ENCODE results near the gene ERN2. TPM values are rescaled to one million over a fixed set of nuclear protein-coding genes. Genes with fewer than 3 reads are reported as not detected.

The ERN2 gene
- total RNA-seq, 1 donor from 2014 or later, result not detected

DNA sequence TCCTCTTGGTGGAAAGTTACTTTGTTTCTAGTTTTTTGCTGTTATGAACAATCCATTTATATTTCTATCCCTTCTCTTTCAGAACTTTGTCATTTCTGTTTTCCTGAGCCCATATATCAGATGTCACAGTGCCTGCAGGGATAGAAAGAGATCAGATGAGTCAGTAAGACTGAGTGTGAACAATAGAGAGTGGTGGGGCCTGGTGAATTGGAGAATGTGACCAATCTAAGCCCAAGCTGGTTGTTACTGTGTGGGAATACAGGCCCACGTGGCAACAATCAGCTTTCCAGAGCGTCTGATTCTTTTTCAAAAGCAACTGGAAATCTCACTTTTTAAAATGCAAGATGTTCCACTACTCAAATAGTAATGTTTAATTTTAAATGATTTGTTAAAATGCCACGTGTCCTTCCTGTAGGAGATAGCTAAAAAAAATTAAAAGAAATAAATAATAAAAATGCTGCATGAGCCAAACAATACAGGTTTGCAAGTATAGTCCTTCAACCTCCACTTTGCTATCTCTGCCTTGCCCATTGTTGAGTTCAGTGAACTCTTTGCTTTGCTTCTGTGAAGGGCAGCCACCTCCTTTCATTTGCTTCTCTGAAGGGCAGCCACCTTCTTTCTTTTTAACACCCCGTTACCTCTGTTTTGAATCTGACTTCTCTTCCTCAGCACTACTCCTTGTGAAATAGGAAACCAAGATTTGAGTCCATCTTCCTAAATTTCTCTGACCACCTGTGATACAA lies 62.2 kb downstream of the ERN2 start:
- TF ChIP-seq, protein P1, sequence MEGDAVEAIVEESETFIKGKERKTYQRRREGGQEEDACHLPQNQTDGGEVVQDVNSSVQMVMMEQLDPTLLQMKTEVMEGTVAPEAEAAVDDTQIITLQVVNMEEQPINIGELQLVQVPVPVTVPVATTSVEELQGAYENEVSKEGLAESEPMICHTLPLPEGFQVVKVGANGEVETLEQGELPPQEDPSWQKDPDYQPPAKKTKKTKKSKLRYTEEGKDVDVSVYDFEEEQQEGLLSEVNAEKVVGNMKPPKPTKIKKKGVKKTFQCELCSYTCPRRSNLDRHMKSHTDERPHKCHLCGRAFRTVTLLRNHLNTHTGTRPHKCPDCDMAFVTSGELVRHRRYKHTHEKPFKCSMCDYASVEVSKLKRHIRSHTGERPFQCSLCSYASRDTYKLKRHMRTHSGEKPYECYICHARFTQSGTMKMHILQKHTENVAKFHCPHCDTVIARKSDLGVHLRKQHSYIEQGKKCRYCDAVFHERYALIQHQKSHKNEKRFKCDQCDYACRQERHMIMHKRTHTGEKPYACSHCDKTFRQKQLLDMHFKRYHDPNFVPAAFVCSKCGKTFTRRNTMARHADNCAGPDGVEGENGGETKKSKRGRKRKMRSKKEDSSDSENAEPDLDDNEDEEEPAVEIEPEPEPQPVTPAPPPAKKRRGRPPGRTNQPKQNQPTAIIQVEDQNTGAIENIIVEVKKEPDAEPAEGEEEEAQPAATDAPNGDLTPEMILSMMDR (IDR thresholded peaks at IDR 0.05; ENCODE audit: insufficient read depth, low read length, poor library complexity, severe bottlenecking), result no peak
- DNase-seq (ENCODE audit: low read depth), result no peak
- H3K36me3 ChIP-seq (ENCODE audit: control insufficient read depth, insufficient read depth, low read length), result no peaks in the 10 kb centered on the region
- no peak overlapping the region for H3K4me3 ChIP-seq (ENCODE audit: low read depth, low read length)
- H3K27me3 ChIP-seq (ENCODE audit: control insufficient read depth, insufficient read depth, low read length), result no peaks in the 10 kb centered on the region

DNA sequence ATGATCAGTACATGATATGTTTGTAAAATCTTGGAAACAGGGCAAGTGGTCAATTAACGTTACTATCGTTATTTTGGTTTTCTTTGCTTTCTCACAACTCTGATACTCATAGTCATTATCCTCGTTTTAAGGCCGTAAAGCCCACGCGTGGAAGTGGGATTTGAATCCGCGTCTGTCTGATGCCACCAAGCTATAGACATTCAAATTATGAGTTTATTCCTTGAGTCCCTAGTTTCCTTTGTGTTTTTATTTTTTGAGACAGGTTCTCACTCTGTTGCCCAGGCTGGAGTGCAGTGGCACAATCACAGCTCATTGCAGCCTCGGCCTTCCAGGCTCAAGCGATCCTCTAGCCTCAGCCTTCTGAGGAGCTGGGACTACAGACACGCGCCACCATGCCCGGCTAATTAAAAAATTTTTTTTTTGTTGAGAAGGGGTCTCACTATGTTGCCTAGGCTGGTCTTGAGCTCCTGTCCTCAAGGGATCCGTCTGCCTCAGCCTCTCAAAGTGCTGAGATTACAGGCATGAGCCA lies 70.7 kb downstream of the ERN2 start:
- Histone ChIP-seq H3K27me3 (ENCODE audit: control insufficient read depth, insufficient read depth, low read length) (no peaks in the 10 kb centered on the region), H3K36me3 (ENCODE audit: control insufficient read depth, insufficient read depth, low read length) (no peaks in the 10 kb centered on the region), H3K4me3 (ENCODE audit: low read depth, low read length) (peak overlapping the region; percentile 99)
- no peak for DNase-seq (ENCODE audit: low read depth)
- TF ChIP-seq, protein P1 (IDR thresholded peaks at IDR 0.05; ENCODE audit: insufficient read depth, low read length, poor library complexity, severe bottlenecking), result no peak

DNA sequence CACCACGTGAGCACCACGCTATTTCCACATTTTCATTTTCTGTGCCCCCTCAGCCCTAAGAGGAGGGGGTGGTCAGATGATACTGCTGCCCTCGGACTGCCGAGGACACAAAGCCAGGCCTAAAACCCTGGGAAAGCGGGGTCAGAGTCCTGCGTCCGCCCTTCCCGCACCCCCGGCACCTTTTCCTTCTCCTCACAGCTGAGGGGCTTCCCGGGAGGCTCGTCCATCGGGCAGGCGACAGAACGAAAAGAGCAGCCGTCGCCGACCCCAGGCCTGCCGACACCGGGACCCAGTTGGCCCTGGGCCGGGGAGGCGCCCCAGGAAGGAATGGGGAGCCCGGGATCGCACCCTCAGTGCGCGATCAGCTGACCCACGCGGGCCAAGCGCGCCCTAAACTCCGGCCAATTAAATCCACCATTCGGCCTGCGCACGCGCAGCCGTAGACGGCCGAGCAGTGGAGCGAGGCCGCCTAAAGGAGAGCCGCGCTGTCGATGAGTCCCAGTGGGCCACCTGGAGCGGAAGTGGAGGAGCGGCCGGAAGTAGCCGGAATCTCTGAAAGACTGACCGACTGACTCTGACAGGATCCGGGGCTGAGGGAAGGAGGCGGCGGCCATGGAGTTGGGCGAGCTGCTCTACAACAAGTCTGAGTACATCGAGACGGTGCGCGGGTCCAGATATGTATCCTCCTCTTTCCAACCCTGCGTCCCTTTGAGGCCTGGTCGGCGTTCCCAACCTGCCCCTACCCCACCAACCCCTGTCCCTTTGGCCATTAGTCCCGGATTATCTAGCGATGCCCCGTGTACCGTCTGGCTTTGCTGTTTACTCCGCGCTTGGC lies 71.9 kb downstream of the ERN2 start, which contains the start of the genes DCTN5 and PALB2:
DCTN5 (plus strand) TSS at position 536 of the 835 bp plus-strand sequence; CDS start at position 613, 77 bp downstream.
PALB2 (minus strand) TSS at position 380 of the 835 bp plus-strand sequence; CDS start at position 227, 153 bp downstream.
- H3K36me3 ChIP-seq (ENCODE audit: control insufficient read depth, insufficient read depth, low read length), result no peaks in the 10 kb centered on the region
- TF ChIP-seq, protein P1 (IDR thresholded peaks at IDR 0.05; ENCODE audit: insufficient read depth, low read length, poor library complexity, severe bottlenecking), result no peak
- peak; percentile 74 for DNase-seq (ENCODE audit: low read depth)
- H3K27me3 ChIP-seq (ENCODE audit: control insufficient read depth, insufficient read depth, low read length), result no peaks in the 10 kb centered on the region
- H3K4me3 ChIP-seq (ENCODE audit: low read depth, low read length), result peak within 1 kb of the TSS; percentile 99

DNA sequence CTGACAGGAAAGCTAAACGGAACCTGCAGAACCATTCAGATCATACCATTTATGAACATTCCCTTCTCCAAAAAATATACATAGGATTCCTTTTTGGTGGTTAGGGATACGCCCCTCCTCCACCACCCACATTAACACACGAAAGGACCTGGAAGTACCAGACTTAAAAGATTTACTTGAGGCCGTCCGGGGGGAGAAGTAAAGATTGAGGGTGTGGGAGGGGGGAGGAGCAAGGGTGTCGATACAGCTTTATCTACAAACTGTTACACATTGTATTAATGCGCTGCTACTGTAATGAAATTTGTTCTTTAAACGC lies 72.4 kb downstream of the ERN2 start:
- H3K36me3 ChIP-seq (ENCODE audit: control insufficient read depth, insufficient read depth, low read length), result no peaks in the 10 kb centered on the region
- TF ChIP-seq, protein P1 (IDR thresholded peaks at IDR 0.05; ENCODE audit: insufficient read depth, low read length, poor library complexity, severe bottlenecking), result no peak
- DNase-seq (ENCODE audit: low read depth), result no peak

More for the DNA sequence above, 72.4 kb downstream of the ERN2 start:
- H3K4me3 ChIP-seq (ENCODE audit: low read depth, low read length), result peak overlapping the region; percentile 99
- no peaks in the 10 kb centered on the region for H3K27me3 ChIP-seq (ENCODE audit: control insufficient read depth, insufficient read depth, low read length)

Other genes with a start within 250 kb of the ERN2 start
- 41.6 and 43.6 TPM in 2 replicates for gene GGA2, start 202.7 kb downstream of the ERN2 start, total RNA-seq
- gene EARS2, start 155.9 kb downstream of the ERN2 start, total RNA-seq, result 22.3 and 44.8 TPM in 2 replicates
- 135 and 170 TPM in 2 replicates for gene UBFD1, start 155.5 kb downstream of the ERN2 start, total RNA-seq
- 69.1 and 132 TPM in 2 replicates for gene NDUFAB1, start 116.9 kb downstream of the ERN2 start, total RNA-seq
- 18.5 and 24.0 TPM in 2 replicates for gene PALB2, start 71.9 kb downstream of the ERN2 start, total RNA-seq
- 58.4 and 68.4 TPM in 2 replicates for gene DCTN5, start 71.8 kb downstream of the ERN2 start, total RNA-seq
- gene PLK1, start 34.3 kb downstream of the ERN2 start, total RNA-seq, result 10.4 and 13.1 TPM in 2 replicates
- not detected in 2 replicates for gene CHP2, start 41.8 kb upstream of the ERN2 start, total RNA-seq
- 6.0 and 7.1 TPM in 2 replicates for gene PRKCB, start 122.8 kb upstream of the ERN2 start, total RNA-seq

All from kidney epithelial cell (primary cell).